Activated naive CD8-positive, alpha-beta T cell treated with anti-CD3 and anti-CD28 coated beads for 36 hours (primary cell): ENCODE data around the gene TNFAIP8. TPM values are rescaled to one million over a fixed set of nuclear protein-coding genes. Genes with fewer than 3 reads are reported as not detected.
"Not testable (repeated sequence)": the region's sequence is repeated elsewhere in the genome, so short reads cannot be mapped to it uniquely, and the experiment has no call there.

Source experiments
- DNase-seq: peaks from one replicate; pipeline ENCODE4 v3.0.0; 2021
- H3K27ac Mint-ChIP-seq: one replicate; pipeline ENCODE4 v1.8.0; 2022; ENCODE audit warnings: mild to moderate bottlenecking, moderate library complexity, mixed read lengths
- H3K27me3 Mint-ChIP-seq: one replicate; pipeline ENCODE4 v1.8.0; 2022; ENCODE audit warnings: mild to moderate bottlenecking, mixed read lengths
- H3K36me3 Mint-ChIP-seq: one replicate; pipeline ENCODE4 v1.8.0; 2021; ENCODE audit warnings: mild to moderate bottlenecking, mixed read lengths
- H3K4me1 Mint-ChIP-seq: one replicate; pipeline ENCODE4 v1.8.0; 2021; ENCODE audit warnings: mixed read lengths
- H3K4me3 Mint-ChIP-seq: one replicate; pipeline ENCODE4 v1.8.0; 2022; ENCODE audit warnings: mild to moderate bottlenecking, moderate library complexity, mixed read lengths
- H3K9me3 Mint-ChIP-seq: one replicate; pipeline ENCODE4 v1.8.0; 2022; ENCODE audit warnings: mixed read lengths
- total RNA-seq, 2 experiments: library from RNA; stranded (reverse); gene quantifications; one replicate each; pipeline ENCODE4 v1.2.3, GENCODE V29; 2021

The TNFAIP8 gene
- total RNA-seq, 2 experiments from 2014 or later = 176 to 178 TPM

DNA sequence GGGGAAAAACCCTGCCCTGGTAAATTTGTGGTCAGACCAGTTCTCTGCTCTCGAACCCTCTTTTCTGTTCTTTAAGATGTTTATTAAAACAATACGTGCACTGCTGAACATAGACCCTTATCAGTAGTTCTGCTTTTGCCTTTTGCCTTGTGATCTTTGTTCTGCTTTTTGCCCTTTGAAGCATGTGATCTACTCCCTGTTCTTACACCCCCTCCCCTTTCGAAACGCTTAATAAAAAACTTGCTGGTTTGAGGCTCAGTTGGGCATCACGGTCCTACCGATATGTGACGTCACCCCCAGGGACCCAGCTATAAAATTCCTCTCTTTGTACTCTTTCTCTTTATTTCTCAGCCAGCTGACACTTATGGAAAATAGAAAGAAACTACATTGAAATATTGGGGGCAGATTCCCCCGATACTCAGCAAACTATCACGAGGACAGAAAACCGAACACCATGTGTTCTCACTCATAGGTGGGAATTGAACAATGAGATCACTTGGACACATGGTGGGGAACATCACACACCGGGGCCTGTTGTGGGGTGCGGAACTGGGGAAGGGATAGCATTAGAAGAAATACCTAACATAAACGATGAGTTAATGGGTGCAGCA lies 58.4 kb downstream of the TNFAIP8 start:
- peaks cover 46% of the 10 kb centered on the region for H3K4me1 Mint-ChIP-seq
- H3K27me3 Mint-ChIP-seq, DNase-seq, H3K4me3 Mint-ChIP-seq, H3K36me3 Mint-ChIP-seq, H3K9me3 Mint-ChIP-seq: not testable (repeated sequence)
- peak overlapping the region; percentile 28 for H3K27ac Mint-ChIP-seq

DNA sequence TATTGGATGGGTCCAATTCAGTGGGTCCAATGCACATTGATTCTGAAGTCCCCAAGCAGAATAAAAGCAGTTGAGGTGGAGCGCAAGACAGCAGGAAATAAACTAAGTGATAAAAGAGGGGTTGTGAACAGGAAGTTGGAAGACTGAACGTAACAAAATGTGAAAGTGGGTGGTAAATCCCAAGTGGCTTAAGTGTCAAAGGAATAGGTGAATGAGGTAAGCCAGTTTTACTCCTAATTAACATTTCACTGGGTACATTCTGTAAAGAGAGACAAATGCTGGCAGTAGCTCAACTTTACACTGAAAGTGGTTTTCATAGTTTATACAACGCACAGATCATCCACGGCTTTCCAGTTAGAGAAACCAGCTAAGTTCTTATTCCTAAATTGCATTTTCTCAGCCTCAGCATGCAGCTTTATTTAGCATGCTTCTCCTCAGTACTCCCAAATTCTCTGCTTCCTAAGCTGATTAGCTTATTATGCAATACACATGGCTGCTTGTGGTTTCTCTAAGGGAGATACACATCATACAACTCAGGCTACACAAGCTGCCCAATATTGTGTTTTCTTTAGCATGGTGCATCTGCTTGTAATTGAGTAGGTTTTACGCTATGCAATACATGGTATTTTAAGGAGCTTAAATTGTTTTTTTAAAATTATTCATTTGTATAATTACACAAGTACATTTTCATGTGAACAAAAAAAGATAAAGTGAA lies 62.2 kb downstream of the TNFAIP8 start:
- Mint-ChIP-seq H3K27ac (no peak overlapping the region), H3K4me3 (no peak overlapping the region), H3K4me1 (peaks cover 18% of the 10 kb centered on the region), H3K36me3 (no peaks in the 10 kb centered on the region), H3K9me3 (no peaks in the 10 kb centered on the region), H3K27me3 (no peaks in the 10 kb centered on the region)
- DNase-seq = no peak

DNA sequence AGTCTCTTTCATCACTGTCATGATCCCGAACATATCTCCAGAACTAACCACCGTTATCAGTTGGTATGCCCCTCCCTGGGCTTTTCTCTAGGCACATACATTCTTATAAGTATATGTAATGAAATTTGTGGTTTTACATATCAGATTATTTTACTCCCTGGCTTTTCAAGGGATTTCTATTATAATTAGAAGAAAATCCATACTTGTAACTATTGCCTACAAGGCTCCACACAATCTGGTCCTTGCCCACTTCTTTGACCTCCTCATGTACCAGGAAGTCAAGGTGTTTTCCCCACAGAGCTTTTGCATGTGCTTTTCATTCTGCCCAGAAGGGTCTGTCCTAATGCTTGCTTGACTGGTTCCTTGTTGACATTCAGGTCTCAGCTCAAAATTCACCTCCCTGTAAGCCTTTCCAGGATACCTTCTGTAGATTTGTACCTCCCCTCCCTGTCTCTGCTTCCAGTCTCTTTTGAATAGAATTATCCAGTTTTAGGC lies 62.8 kb downstream of the TNFAIP8 start:
- Mint-ChIP-seq H3K4me1 (peaks cover 18% of the 10 kb centered on the region), H3K27ac (no peak overlapping the region), H3K9me3 (no peaks in the 10 kb centered on the region), H3K4me3 (no peak overlapping the region), H3K27me3 (no peaks in the 10 kb centered on the region), H3K36me3 (no peaks in the 10 kb centered on the region)
- DNase-seq = no peak

DNA sequence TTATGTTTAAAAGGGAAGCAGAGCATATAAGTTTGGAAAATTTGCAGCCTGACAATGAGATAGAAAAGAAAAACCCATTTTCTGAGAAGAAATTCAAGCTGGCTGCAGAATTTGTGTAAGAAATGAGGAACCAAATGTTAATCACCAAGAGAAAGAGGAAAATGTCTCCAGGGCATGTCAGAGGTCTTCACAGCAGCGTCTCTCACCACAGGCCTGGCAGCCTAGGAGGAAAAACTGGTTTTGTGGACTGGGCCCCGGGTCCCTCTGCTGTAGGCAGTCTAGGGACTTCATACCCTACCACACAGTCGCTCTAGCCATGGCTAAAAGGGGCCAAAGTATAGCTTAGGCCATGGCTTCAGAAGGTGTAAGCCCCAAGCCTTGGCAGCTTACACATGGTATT lies 64.3 kb downstream of the TNFAIP8 start:
- Mint-ChIP-seq H3K4me3 (no peak overlapping the region), H3K4me1 (peaks cover 13% of the 10 kb centered on the region), H3K36me3 (no peaks in the 10 kb centered on the region), H3K9me3 (no peaks in the 10 kb centered on the region), H3K27ac (no peak overlapping the region), H3K27me3 (no peaks in the 10 kb centered on the region)
- DNase-seq = no peak

DNA sequence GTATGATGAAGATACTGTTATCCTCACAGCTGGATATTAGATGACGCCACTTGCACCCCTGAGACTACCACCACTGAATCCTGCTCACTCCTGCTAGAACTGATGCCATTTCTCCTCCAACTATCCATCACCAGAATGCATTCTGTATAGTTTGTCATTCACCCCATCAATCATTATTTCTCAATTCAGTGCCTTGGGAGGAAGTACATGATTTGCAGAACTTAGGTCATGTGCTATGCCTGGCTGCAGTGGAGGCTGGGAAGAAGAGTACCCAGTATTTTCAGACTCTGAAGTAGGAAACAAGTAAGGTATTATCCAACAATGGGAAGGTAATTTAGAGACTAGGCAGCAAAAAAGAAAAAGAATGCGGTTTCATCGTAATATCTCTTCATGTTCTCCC lies 70.2 kb downstream of the TNFAIP8 start:
- Mint-ChIP-seq H3K27ac (no peak overlapping the region), H3K4me3 (no peak overlapping the region), H3K27me3 (peaks cover 5% of the 10 kb centered on the region), H3K9me3 (no peaks in the 10 kb centered on the region), H3K4me1 (no peaks in the 10 kb centered on the region), H3K36me3 (no peaks in the 10 kb centered on the region)
- DNase-seq = no peak

DNA sequence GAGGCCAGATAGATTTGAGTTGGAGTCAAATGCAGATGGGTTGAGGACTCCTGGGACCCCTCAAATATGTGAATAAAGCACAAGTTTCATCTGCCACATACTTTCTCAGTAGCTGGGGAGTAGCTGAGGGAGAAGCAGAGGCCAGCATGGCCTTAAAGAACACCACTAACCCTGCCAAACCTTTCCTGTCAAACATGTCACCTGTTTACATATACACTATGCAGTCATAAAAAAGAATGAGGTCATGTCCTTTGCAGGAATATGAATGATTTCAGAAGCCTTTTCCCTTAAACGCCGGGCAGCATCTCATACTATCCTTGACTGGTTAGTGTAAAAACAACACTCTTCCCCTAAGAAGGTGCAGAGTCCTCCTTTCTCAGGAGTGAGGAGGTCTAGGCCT lies 71.2 kb downstream of the TNFAIP8 start:
- H3K36me3 Mint-ChIP-seq = no peaks in the 10 kb centered on the region

DNA sequence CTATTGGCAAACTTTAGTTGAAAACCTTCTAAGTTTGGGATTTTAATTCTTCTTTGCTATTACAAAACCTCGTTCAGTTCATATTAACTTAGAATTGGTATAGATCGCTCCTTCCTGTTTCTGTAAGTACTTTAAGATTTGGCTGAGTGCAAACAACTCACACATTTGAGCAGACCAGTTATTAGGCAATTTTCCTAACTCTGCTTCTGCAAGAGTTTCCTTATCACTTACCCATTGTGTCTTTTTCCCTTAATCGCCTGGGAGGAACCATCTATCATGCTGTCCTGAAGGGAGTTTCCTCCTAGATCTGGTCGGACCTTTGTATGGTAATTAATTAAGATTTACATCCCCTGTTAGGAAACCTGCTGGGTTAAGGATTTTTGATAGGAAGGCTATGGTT lies 71.8 kb downstream of the TNFAIP8 start:
- H3K27me3 Mint-ChIP-seq, H3K4me1 Mint-ChIP-seq, H3K27ac Mint-ChIP-seq, H3K4me3 Mint-ChIP-seq, H3K9me3 Mint-ChIP-seq, DNase-seq, H3K36me3 Mint-ChIP-seq: not testable (repeated sequence)

More for the DNA sequence above, 71.2 kb downstream of the TNFAIP8 start:
- Mint-ChIP-seq H3K4me3 (no peak overlapping the region), H3K4me1 (no peaks in the 10 kb centered on the region), H3K9me3 (no peaks in the 10 kb centered on the region), H3K27me3 (peaks cover 5% of the 10 kb centered on the region), H3K27ac (no peak overlapping the region)
- DNase-seq = no peak

DNA sequence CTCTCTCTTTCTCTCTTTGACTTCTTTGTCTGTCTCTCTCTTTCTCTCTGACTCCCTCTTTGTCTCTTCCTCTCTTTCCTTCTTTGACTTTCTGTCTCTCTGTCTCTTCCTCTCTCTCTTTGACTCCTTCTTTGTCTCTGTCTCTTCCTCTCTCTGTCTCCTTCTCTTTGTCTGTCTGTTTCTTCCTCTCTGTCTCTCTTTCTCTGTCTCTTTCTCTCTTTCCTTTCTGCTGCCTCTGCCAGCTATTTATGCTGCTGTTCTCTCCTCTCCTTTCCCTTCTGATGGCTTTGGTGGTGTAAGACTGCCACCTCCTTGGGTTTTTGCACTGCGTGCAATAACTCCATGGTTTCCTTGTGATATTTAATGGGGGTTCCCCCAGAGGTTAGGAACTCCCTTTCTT lies 72.3 kb downstream of the TNFAIP8 start:
- H3K4me1 Mint-ChIP-seq, H3K27me3 Mint-ChIP-seq, H3K27ac Mint-ChIP-seq, DNase-seq, H3K4me3 Mint-ChIP-seq, H3K9me3 Mint-ChIP-seq, H3K36me3 Mint-ChIP-seq: not testable (repeated sequence)

DNA sequence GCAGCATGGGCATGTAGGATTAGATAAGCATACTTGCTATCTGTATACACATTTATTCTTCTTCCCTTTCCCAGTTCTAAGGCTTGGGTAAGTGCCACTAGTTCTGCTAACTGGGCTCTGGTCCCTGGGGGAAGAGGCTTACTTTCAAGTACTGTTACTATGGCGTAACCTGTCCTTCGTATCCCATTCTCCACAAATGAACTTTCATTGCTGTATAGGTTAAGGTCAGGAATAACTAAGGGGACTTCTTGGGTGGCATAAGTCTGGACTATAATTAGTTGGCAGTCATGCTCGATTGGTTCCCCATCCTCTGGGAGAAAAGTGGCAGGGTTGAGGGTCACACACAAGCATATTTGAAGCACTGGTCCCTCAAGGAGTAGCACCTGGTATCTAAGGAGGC lies 72.8 kb downstream of the TNFAIP8 start:
- not testable (repeated sequence) for H3K9me3 Mint-ChIP-seq, H3K4me3 Mint-ChIP-seq, DNase-seq, H3K27me3 Mint-ChIP-seq, H3K36me3 Mint-ChIP-seq, H3K27ac Mint-ChIP-seq, H3K4me1 Mint-ChIP-seq

DNA sequence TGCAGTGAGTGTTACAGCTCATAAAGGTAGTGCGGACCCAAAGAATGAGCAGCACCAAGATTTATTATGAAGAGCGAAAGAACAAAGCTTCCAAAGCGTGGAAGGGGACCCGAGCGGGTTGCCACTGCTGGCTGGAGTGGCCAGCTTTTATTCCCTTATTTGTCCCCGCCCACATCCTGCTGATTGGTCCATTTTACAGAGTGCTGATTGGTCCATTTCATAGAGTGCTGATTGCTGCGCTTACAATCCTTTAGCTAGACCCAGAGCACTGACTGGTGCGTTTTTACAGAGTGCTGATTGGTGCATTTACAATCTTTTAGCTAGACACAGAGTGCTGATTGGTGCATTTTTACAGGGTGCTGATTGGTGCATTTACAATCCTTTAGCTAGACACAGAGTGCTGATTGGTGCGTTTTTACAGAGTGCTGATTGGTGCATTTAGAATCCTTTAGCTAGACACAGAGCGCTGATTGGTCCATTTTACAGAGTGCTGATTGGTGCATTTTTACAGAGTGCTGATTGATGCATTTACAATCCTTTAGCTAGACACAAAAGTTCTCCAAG lies 76.9 kb downstream of the TNFAIP8 start:
- H3K27me3 Mint-ChIP-seq = peaks cover 15% of the 10 kb centered on the region
- H3K36me3 Mint-ChIP-seq = not testable (repeated sequence)

DNA sequence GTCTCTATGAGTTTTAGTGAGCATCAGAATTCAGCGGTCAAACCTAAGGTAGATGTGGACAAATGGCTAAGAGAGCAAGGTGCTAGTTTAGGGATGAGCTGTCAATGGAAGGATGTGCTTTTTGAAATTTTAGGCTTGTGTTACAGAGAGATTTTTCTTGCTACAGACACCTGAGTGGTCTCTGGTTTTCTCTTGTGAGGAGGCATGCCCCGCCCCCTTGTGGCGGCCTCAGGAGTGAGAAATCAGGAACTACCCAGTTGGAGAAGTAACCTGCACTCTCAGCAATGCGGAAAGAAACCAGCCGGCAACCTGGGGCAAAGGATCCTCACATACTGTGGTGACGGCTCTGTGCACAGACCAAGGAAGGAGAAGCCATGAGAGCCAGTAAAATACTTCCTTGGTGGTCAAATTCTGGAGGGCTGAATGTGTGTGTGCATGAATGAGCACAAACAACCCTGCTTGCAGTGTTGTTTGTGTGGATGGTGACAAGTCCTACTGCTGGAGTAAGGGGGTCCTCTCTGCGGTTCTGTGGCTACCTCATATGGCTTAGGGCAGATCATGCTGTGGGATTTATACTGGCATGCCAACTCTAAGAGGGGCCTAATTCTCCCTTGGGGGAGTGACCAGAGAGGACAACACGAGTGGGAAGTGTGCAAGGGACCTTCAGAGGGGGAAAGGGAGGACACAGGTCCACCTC lies 79.8 kb downstream of the TNFAIP8 start:
- DNase-seq = peak; percentile 72
- H3K36me3 Mint-ChIP-seq = peaks cover 2% of the 10 kb centered on the region
- no peak overlapping the region for H3K4me3 Mint-ChIP-seq
- H3K9me3 Mint-ChIP-seq = peaks cover 4% of the 10 kb centered on the region
- H3K4me1 Mint-ChIP-seq = peaks cover 18% of the 10 kb centered on the region
- peaks cover 15% of the 10 kb centered on the region for H3K27me3 Mint-ChIP-seq
- H3K27ac Mint-ChIP-seq = no peak overlapping the region

More for the DNA sequence above, 76.9 kb downstream of the TNFAIP8 start:
- not testable (repeated sequence) for DNase-seq, H3K4me3 Mint-ChIP-seq, H3K27ac Mint-ChIP-seq, H3K9me3 Mint-ChIP-seq
- peaks cover 15% of the 10 kb centered on the region for H3K4me1 Mint-ChIP-seq

DNA sequence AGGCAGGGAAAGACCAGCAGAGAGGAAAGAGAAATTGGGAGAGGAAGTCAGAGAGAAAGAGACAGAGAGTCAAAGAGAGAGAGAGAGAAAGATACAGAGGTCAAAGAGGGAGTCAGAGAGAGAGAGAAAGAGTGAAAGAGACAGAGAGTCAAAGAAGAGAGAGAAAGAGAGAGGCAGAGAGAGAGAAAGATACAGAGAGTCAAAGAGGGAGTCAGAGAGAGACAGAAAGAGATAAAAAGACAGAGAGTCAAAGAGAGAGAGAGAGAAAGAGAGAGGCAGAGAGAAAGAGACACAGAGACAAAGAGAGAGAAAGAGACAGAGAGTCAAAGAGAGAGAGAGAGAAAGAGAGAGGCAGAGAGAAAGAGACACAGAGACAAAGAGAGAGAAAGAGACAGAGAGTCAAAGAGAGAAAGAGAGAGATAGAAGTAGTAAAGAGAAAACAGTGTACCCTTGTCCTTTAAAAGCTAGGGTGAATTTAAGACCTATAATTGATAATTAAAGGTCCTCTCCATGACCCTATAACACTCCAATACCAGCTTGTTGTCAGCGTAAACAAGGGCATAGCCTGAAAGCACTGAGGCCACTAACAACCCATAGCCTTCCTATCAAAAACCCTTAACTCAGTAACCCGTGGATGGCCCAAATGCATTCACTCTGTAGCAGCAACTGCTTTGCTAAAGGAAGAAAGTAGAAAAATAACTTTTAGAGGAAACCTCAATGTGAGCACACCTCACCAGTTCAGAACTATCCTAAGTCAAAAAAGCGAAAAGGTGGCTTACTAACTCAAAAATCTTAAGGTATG lies 82.2 kb downstream of the TNFAIP8 start:
- peaks cover 18% of the 10 kb centered on the region for H3K4me1 Mint-ChIP-seq
- not testable (repeated sequence) for H3K9me3 Mint-ChIP-seq, H3K27ac Mint-ChIP-seq, H3K4me3 Mint-ChIP-seq, DNase-seq, H3K36me3 Mint-ChIP-seq
- peaks cover 12% of the 10 kb centered on the region for H3K27me3 Mint-ChIP-seq

DNA sequence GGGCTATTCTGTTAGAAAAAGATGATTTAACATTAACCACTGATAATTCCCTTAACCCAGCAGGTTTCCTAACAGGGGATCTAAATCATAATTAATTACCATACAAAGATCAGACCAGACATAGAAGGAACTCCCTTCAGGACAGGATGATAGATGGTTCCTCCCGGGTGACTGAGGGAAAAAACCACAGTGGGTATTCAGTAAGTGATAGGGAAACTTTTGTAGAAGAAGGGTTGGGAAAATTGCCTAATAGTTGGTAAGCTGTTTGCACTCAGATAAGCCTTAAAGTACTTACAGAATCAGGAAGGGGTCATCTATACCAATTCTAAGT lies 82.7 kb downstream of the TNFAIP8 start:
- not testable (repeated sequence) for DNase-seq, H3K36me3 Mint-ChIP-seq, H3K4me3 Mint-ChIP-seq, H3K9me3 Mint-ChIP-seq
- H3K27me3 Mint-ChIP-seq = peaks cover 12% of the 10 kb centered on the region
- H3K4me1 Mint-ChIP-seq = peaks cover 18% of the 10 kb centered on the region
- H3K27ac Mint-ChIP-seq = peak overlapping the region; percentile 69

DNA sequence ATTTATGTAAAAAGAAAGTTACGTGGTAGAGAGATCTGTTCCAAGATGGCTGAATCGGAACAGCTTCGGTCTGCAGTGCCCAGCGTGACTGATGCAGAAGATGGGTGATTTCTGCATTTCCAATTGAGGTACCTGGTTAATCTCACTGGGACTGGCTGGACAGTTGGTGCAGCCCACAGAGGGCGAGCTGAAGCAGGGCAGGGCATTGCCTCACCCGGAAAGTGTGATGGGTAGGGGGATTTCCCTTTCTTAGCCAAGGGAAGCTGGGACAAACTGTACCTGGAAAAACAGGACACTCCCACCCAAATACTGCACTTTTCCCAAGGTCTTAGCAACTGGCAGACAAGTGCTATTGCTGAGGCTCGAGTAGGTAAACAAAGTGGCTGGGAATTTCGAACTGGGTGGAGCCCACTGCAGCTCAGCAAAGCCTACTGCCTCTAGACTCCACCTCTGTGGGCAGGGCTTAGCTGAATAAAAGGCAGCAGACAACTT lies 83.4 kb downstream of the TNFAIP8 start:
- peak overlapping the region; percentile 69 for H3K27ac Mint-ChIP-seq
- H3K36me3 Mint-ChIP-seq = peaks cover 2% of the 10 kb centered on the region
- peaks cover 12% of the 10 kb centered on the region for H3K27me3 Mint-ChIP-seq
- H3K4me3 Mint-ChIP-seq = peak overlapping the region; percentile 71
- H3K4me1 Mint-ChIP-seq = peaks cover 16% of the 10 kb centered on the region
- peaks cover 6% of the 10 kb centered on the region for H3K9me3 Mint-ChIP-seq
- DNase-seq = peak; percentile 7
